ENCODE measurements around the gene PHYHIPL. TPM values are rescaled to one million over a fixed set of nuclear protein-coding genes. Genes with fewer than 3 reads are reported as not detected.

PHYHIPL gene
- total and polyA plus RNA-seq, 2 of the 8 experiments (the other 6 are each of a cell fraction or from before 2014, with no cell fraction given), result 0.23 to 0.48 TPM

DNA sequence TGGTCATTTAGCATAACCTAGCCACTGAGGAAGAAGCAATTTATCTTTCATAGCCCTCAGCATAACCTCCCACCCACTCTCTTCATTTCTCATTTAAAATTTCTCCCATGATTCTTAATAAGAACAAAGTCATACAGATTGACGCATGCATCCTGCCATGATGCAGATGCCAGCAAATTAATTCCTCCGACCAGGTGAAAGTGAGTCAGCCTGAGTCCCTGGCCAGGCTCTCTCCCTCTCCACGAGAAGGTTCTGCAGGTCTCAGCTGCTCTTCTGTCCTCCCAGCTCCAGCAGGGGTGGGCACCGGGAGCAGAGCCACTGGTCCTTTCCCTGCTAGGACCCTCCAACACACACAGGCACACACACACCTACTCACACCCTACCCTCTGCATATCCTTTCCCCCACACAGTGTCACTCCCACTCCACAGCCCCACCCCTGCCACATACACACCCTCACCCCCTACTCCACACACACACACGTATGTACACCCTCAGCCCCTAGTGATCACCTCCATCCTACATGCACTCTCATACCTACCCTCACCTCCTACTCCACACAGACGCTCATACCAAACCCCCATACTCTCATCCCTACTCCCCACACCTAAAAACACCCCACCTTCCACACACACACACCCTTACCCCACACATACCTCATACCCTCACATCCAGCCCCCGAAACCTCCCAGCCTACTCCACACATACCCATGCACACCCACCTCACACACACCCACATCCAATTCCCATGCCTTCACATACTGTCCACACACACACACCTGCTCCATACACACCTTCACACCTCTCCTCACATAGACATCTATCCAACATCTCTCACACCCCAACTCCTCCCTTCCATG, 107.9 kb downstream of the PHYHIPL start (continued):
- TF ChIP-seq, protein P1, sequence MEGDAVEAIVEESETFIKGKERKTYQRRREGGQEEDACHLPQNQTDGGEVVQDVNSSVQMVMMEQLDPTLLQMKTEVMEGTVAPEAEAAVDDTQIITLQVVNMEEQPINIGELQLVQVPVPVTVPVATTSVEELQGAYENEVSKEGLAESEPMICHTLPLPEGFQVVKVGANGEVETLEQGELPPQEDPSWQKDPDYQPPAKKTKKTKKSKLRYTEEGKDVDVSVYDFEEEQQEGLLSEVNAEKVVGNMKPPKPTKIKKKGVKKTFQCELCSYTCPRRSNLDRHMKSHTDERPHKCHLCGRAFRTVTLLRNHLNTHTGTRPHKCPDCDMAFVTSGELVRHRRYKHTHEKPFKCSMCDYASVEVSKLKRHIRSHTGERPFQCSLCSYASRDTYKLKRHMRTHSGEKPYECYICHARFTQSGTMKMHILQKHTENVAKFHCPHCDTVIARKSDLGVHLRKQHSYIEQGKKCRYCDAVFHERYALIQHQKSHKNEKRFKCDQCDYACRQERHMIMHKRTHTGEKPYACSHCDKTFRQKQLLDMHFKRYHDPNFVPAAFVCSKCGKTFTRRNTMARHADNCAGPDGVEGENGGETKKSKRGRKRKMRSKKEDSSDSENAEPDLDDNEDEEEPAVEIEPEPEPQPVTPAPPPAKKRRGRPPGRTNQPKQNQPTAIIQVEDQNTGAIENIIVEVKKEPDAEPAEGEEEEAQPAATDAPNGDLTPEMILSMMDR (IDR thresholded peaks at IDR 0.05; ENCODE audit: control extremely low read depth in 1 of 3, insufficient read depth in 1 of 3, low read depth in 1 of 3, low read length in 3 of 3), result no peak
- TF ChIP-seq RXRA (IDR thresholded peaks at IDR 0.05; ENCODE audit: insufficient read depth, low read depth, low read length) (no peak), RFX5 (IDR thresholded peaks at IDR 0.05; ENCODE audit: borderline replicate concordance, low read depth, low read length) (no peak), BACH1 (IDR thresholded peaks at IDR 0.05; ENCODE audit: low read length) (no peak)
